ENCODE results near the gene NMNAT3. TPM values are rescaled to one million over a fixed set of nuclear protein-coding genes. Genes with fewer than 3 reads are reported as not detected.

Gene NMNAT3
- polyA plus RNA-seq, 1 of the 3 experiments (the other 2 are of a cell fraction): not detected

DNA sequence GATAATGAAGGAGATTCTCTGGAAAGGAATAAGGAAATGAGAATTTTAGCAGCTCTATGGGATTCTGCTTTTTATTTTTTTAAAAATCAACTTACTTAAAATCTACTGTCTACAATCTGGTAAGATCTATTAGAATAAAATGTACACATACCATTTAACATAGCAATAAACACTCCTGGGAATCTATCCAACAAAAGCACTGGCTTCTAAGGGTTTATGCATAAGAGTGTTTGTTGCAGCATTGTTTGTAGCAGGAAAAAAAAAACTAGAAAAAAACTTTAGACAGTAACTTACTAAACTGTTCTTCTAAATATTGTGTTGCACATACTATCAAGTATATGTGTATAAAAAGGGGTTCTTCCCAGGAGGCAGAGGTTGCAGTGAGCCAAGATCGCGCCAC is 122.5 kb downstream of the NMNAT3 start:
- DNase-seq: no peak
- no peaks in the 10 kb centered on the region for H3F3A ChIP-seq (replicated peaks; ENCODE audit: insufficient read depth)

DNA sequence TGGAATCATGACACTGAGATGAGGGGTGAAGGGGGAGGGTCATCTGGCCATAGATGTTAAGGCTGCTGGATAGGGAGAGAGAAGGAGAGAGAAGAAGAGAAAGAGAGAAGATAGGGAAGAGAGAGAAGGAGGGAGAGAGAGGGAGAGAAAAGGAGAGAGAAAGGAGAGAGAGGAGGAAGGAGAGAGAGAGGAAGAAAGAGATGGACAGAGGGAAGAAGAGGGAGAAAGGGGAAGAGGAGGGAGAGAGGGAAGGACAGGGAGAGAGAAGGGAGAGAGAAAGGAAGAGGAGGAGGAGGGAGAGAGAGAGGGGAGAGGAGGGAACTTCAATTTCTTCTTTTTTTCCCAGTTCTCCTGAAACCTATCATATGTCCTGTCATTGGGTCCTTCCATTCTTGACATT is 123.1 kb downstream of the NMNAT3 start:
- peaks cover 0 to 9% of the 10 kb centered on the region in 2 experiments; a peak in 2 of 4 replicates for H3K4me1 ChIP-seq (ENCODE audit: control insufficient read depth in 1 of 2, insufficient read depth in 2 of 2, low read depth in 1 of 2, low read length in 1 of 2)
- H3K79me2 ChIP-seq (ENCODE audit: insufficient read depth): no peaks in the 10 kb centered on the region
- H3K9me3 ChIP-seq: no peaks in the 10 kb centered on the region
- no peaks in the 10 kb centered on the region for H3K36me3 ChIP-seq (replicated peaks in 1 of 2; ENCODE audit: control insufficient read depth in 1 of 2, insufficient read depth in 2 of 2, low read length in 1 of 2)
- H4K20me1 ChIP-seq (ENCODE audit: insufficient read depth): no peaks in the 10 kb centered on the region
- H3K4me2 ChIP-seq: no peak overlapping the region
- H3K27me3 ChIP-seq (ENCODE audit: insufficient read depth): no peaks in the 10 kb centered on the region
- H3K9me2 ChIP-seq: no peaks in the 10 kb centered on the region
- CTCF ChIA-PET: interaction anchor here (1.0 kb wide), 1 partner anchor 381 kb away, joined by 3 read pairs; the partner anchor contains the start of gene CLSTN2
- no peak overlapping the region for H3K9ac ChIP-seq
- H2AFZ ChIP-seq (ENCODE audit: low read depth): no peak overlapping the region
- no peak for DNase-seq
- H3F3A ChIP-seq (replicated peaks; ENCODE audit: insufficient read depth): no peaks in the 10 kb centered on the region
- POLR2A ChIA-PET: no interaction called here
- H3K4me3 ChIP-seq (ENCODE audit: low read depth in 2 of 2, low read length in 1 of 2): peak overlapping the region in 1 of 2 experiments; percentile 2; a peak in 1 of 4 replicates
- TF ChIP-seq, protein P1, sequence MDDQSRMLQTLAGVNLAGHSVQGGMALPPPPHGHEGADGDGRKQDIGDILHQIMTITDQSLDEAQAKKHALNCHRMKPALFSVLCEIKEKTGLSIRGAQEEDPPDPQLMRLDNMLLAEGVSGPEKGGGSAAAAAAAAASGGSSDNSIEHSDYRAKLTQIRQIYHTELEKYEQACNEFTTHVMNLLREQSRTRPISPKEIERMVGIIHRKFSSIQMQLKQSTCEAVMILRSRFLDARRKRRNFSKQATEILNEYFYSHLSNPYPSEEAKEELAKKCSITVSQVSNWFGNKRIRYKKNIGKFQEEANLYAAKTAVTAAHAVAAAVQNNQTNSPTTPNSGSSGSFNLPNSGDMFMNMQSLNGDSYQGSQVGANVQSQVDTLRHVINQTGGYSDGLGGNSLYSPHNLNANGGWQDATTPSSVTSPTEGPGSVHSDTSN (IDR thresholded peaks at IDR 0.05): no peak
- TF ChIP-seq, protein P2, sequence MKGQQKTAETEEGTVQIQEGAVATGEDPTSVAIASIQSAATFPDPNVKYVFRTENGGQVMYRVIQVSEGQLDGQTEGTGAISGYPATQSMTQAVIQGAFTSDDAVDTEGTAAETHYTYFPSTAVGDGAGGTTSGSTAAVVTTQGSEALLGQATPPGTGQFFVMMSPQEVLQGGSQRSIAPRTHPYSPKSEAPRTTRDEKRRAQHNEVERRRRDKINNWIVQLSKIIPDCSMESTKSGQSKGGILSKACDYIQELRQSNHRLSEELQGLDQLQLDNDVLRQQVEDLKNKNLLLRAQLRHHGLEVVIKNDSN (IDR thresholded peaks at IDR 0.05; ENCODE audit: borderline replicate concordance, low read depth): no peak
- TF ChIP-seq MXI1 (IDR thresholded peaks at IDR 0.05; ENCODE audit: low read depth, low read length) (no peak), TEAD4 (IDR thresholded peaks at IDR 0.05; ENCODE audit: borderline replicate concordance, insufficient read depth) (no peak), CHD2 (IDR thresholded peaks at IDR 0.05; ENCODE audit: low read length, partially characterized antibody) (no peak)
- TF ChIP-seq, protein P3, sequence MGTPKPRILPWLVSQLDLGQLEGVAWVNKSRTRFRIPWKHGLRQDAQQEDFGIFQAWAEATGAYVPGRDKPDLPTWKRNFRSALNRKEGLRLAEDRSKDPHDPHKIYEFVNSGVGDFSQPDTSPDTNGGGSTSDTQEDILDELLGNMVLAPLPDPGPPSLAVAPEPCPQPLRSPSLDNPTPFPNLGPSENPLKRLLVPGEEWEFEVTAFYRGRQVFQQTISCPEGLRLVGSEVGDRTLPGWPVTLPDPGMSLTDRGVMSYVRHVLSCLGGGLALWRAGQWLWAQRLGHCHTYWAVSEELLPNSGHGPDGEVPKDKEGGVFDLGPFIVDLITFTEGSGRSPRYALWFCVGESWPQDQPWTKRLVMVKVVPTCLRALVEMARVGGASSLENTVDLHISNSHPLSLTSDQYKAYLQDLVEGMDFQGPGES (IDR thresholded peaks at IDR 0.05; ENCODE audit: low read depth, low read length): no peak
- H3K27ac ChIP-seq (ENCODE audit: low read depth in 2 of 2, low read length in 1 of 2): no peak overlapping the region

More for the DNA sequence above, 122.5 kb downstream of the NMNAT3 start:
- Histone ChIP-seq H4K20me1 (ENCODE audit: insufficient read depth) (no peaks in the 10 kb centered on the region), H2AFZ (ENCODE audit: low read depth) (no peak overlapping the region), H3K27me3 (ENCODE audit: insufficient read depth) (no peaks in the 10 kb centered on the region), H3K4me3 (ENCODE audit: low read depth in 2 of 2, low read length in 1 of 2) (no peak overlapping the region), H3K9ac (no peak overlapping the region), H3K79me2 (ENCODE audit: insufficient read depth) (no peaks in the 10 kb centered on the region), H3K27ac (ENCODE audit: low read depth in 2 of 2, low read length in 1 of 2) (no peak overlapping the region), H3K9me2 (no peaks in the 10 kb centered on the region), H3K36me3 (replicated peaks in 1 of 2; ENCODE audit: control insufficient read depth in 1 of 2, insufficient read depth in 2 of 2, low read length in 1 of 2) (no peaks in the 10 kb centered on the region), H3K4me1 (ENCODE audit: control insufficient read depth in 1 of 2, insufficient read depth in 2 of 2, low read depth in 1 of 2, low read length in 1 of 2) (peaks cover 0 to 12% of the 10 kb centered on the region in 2 experiments; a peak in 2 of 4 replicates), H3K4me2 (no peak overlapping the region), H3K9me3 (no peaks in the 10 kb centered on the region)
- 69% methylated on average over 2 of the region's 2 CpGs for WGBS (ENCODE audit: low lambda C conversion rate)
- TF ChIP-seq TCF12 (IDR thresholded peaks at IDR 0.05) (no peak), SMC3 (IDR thresholded peaks at IDR 0.05; ENCODE audit: low read depth, low read length) (no peak), POLR2AphosphoS5 (IDR thresholded peaks at IDR 0.05; ENCODE audit: low read depth, low read length) (no peak), YY1 (IDR thresholded peaks at IDR 0.05; ENCODE audit: low read depth) (no peak), MEF2A (IDR thresholded peaks at IDR 0.05; ENCODE audit: borderline replicate concordance, low read depth) (no peak), CHD2 (IDR thresholded peaks at IDR 0.05; ENCODE audit: low read length, partially characterized antibody) (no peak)
- TF ChIP-seq, protein P2 (IDR thresholded peaks at IDR 0.05; ENCODE audit: borderline replicate concordance, low read depth): no peak
- TF ChIP-seq, protein P4, sequence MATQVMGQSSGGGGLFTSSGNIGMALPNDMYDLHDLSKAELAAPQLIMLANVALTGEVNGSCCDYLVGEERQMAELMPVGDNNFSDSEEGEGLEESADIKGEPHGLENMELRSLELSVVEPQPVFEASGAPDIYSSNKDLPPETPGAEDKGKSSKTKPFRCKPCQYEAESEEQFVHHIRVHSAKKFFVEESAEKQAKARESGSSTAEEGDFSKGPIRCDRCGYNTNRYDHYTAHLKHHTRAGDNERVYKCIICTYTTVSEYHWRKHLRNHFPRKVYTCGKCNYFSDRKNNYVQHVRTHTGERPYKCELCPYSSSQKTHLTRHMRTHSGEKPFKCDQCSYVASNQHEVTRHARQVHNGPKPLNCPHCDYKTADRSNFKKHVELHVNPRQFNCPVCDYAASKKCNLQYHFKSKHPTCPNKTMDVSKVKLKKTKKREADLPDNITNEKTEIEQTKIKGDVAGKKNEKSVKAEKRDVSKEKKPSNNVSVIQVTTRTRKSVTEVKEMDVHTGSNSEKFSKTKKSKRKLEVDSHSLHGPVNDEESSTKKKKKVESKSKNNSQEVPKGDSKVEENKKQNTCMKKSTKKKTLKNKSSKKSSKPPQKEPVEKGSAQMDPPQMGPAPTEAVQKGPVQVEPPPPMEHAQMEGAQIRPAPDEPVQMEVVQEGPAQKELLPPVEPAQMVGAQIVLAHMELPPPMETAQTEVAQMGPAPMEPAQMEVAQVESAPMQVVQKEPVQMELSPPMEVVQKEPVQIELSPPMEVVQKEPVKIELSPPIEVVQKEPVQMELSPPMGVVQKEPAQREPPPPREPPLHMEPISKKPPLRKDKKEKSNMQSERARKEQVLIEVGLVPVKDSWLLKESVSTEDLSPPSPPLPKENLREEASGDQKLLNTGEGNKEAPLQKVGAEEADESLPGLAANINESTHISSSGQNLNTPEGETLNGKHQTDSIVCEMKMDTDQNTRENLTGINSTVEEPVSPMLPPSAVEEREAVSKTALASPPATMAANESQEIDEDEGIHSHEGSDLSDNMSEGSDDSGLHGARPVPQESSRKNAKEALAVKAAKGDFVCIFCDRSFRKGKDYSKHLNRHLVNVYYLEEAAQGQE (IDR thresholded peaks at IDR 0.05; ENCODE audit: low read depth, low read length): no peak
- TF ChIP-seq, protein P5, sequence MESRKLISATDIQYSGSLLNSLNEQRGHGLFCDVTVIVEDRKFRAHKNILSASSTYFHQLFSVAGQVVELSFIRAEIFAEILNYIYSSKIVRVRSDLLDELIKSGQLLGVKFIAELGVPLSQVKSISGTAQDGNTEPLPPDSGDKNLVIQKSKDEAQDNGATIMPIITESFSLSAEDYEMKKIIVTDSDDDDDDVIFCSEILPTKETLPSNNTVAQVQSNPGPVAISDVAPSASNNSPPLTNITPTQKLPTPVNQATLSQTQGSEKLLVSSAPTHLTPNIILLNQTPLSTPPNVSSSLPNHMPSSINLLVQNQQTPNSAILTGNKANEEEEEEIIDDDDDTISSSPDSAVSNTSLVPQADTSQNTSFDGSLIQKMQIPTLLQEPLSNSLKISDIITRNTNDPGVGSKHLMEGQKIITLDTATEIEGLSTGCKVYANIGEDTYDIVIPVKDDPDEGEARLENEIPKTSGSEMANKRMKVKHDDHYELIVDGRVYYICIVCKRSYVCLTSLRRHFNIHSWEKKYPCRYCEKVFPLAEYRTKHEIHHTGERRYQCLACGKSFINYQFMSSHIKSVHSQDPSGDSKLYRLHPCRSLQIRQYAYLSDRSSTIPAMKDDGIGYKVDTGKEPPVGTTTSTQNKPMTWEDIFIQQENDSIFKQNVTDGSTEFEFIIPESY (IDR thresholded peaks at IDR 0.05; ENCODE audit: borderline replicate concordance, low read depth): no peak
- ChIA-PET CTCF (interaction anchor here (0.7 to 2.1 kb wide), 3 partner anchors 8 to 127 kb away, joined by 4 to 5 read pairs (median 5); no protein-coding TSS in a partner anchor), POLR2A (no interaction called here)
